ENCODE measurements around the gene ARHGAP15. TPM values are rescaled to one million over a fixed set of nuclear protein-coding genes. Genes with fewer than 3 reads are reported as not detected.

ARHGAP15 gene
- total and polyA plus RNA-seq, 12 donors: 1.3 to 7.7 (median 2.8) TPM

- ATAC-seq (peak in 2 of 8 donors; percentile 20 to 27), DNase-seq (peak in 1 of 2 donors; percentile 8)
- peak overlapping the region in 2 of 10 donors; percentile 4 to 11 for H3K27ac ChIP-seq
- peaks cover 0 to 28% (median 0%) of the 10 kb centered on the region in 9 donors for H3K4me1 ChIP-seq
- H3K36me3 ChIP-seq: no peaks in the 10 kb centered on the region
- H3K27me3 ChIP-seq: no peaks in the 10 kb centered on the region
- intact Hi-C loops (cut with DNase I): no loop called here
- peaks cover 0 to 7% (median 0%) of the 10 kb centered on the region in 11 donors for H3K9me3 ChIP-seq
- no peak overlapping the region for H3K4me3 ChIP-seq
- WGBS, 2 donors: 76 to 80% methylated on average over 1 of the region's 1 CpG
- no peak for TF ChIP-seq CTCF (IDR thresholded peaks at IDR 0.05)
Measured at GRCh38 chr2:143558665-143559064, 429.4 kb downstream of the ARHGAP15 start.

GRCh38 chr2:143559147-143559546 lies 429.9 kb downstream of the ARHGAP15 start:
- WGBS, 2 donors: 51 to 67% methylated on average over 2 of the region's 2 CpGs
- Histone ChIP-seq H3K9me3 (peaks cover 0 to 7% (median 0%) of the 10 kb centered on the region in 11 donors), H3K4me1 (peaks cover 0 to 28% (median 0%) of the 10 kb centered on the region in 9 donors), H3K27ac (peak overlapping the region in 2 of 10 donors; percentile 4 to 11), H3K27me3 (no peaks in the 10 kb centered on the region), H3K4me3 (no peak overlapping the region), H3K36me3 (no peaks in the 10 kb centered on the region)
- ATAC-seq (peak in 1 of 8 donors; percentile 20), DNase-seq (no peak)
- no peak for TF ChIP-seq CTCF (IDR thresholded peaks at IDR 0.05)
- intact Hi-C loops (cut with DNase I): no loop called here

GRCh38 chr2:143560724-143561123 lies 431.5 kb downstream of the ARHGAP15 start:
- H3K4me1 ChIP-seq: peaks cover 0 to 19% (median 0%) of the 10 kb centered on the region in 9 donors
- no peaks in the 10 kb centered on the region for H3K27me3 ChIP-seq
- no peaks in the 10 kb centered on the region for H3K36me3 ChIP-seq
- intact Hi-C loops (cut with DNase I): no loop called here
- peaks cover 0 to 7% (median 0%) of the 10 kb centered on the region in 11 donors for H3K9me3 ChIP-seq
- no peak overlapping the region for H3K4me3 ChIP-seq
- no peak overlapping the region for H3K27ac ChIP-seq
- no peak for DNase-seq
- ATAC-seq: no peak
- TF ChIP-seq CTCF (IDR thresholded peaks at IDR 0.05): no peak
- WGBS, 2 donors: 94 to 95% methylated on average over 7 of the region's 7 CpGs

- H3K36me3 ChIP-seq: no peaks in the 10 kb centered on the region
- peaks cover 0 to 4% (median 0%) of the 10 kb centered on the region in 9 donors for H3K4me1 ChIP-seq
- ATAC-seq: no peak
- H3K27me3 ChIP-seq: no peaks in the 10 kb centered on the region
- TF ChIP-seq CTCF (IDR thresholded peaks at IDR 0.05): no peak
- DNase-seq: no peak
- H3K27ac ChIP-seq: no peak overlapping the region
- 95 to 96% methylated on average over 2 of the region's 2 CpGs for WGBS, 2 donors
- intact Hi-C loops (cut with DNase I): no loop called here
- no peak overlapping the region for H3K4me3 ChIP-seq
- peaks cover 0 to 7% (median 0%) of the 10 kb centered on the region in 11 donors for H3K9me3 ChIP-seq
Measured at GRCh38 chr2:143564419-143564818, 435.2 kb downstream of the ARHGAP15 start.

All from heart right ventricle (tissue), 16 donors.